Activated CD8-positive, alpha-beta memory T cell treated with anti-CD3 and anti-CD28 coated beads, Interleukin-2, amount 50 U/mL, for 1 hour (primary cell): Measurements from ENCODE around the gene TBC1D23.
"Not testable (repeated sequence)": the region's sequence is repeated elsewhere in the genome, so short reads cannot be mapped to it uniquely, and the experiment has no call there.

Experiments used
- DNase-seq: peaks from one replicate; pipeline ENCODE4 v3.0.0-alpha.2; 2020; ENCODE audit errors: extremely low read depth

The TBC1D23 gene

DNA sequence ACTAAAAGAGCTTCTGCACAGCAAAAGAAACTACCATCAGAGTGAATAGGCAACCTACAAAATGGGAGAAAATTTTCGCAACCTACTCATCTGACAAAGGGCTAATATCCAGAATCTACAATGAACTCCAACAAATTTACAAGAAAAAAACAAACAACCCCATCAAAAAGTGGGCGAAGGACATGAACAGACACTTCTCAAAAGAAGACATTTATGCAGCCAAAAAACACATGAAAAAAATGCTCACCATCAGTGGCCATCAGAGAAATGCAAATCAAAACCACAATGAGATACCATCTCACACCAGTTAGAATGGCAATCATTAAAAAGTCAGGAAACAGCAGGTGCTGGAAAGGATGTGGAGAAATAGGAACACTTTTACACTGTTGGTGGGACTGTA, 91.0 kb downstream of the TBC1D23 start:
- DNase-seq = not testable (repeated sequence)

DNA sequence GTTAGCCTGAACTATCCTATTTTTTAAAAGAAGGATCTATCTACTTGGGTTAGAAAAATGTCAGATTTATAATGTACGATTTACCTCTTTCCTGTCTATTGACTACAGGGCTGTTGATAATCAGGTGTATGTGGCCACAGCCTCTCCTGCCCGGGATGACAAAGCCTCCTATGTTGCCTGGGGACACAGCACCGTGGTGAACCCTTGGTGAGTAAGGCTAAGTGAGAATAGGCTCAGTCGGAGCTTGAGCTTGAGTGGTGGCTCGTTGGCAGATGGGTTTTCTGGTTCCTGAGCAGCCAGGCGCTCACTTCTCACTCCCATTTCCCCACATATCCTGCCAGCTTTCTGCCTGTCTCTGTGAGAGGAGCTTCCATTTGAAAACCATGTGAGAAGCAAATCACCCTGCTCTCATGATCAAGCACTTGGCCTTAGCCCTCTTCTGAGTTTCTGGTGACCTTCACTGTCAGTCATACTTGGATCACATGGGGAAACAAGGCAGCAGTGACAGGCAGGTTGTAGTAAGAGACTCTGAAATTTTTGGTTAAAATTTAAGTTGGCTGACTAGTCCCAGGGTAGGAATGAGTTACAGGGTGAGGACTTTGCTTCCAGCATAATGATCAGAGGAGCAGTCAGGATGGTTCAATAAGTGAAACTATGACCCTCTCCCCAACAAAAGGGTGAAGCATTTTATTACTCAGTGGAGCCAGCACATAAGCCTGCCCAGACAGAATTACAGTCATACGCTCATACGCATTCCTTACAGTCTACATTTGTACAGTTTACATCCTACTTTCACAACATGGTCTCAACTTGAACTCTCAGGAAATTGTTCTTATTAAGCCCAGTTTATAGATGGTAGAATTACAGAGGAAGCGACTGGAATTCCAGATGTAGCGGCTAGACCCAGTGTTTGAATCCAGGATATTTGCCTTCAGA, 91.8 kb downstream of the TBC1D23 start:
- DNase-seq = no peak

DNA sequence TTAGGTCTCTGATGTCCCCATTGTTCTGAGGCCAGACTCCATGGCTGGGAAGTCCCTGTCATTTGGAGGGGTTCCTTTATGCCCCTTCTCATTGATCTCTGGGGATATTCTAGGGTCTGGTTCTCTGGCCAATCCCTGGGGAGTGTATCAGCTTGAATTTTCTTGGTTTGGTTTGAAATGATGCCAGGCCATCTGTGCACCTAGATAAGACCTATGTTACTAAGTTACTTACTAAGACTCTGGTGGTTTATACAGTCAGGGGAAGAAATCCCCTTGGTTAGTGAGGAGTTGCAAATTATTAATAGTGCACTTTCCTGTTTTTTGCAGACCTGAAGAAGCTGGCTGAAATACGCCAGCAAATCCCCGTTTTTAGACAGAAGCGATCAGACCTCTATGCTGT, 94.1 kb downstream of the TBC1D23 start:
- no peak for DNase-seq

DNA sequence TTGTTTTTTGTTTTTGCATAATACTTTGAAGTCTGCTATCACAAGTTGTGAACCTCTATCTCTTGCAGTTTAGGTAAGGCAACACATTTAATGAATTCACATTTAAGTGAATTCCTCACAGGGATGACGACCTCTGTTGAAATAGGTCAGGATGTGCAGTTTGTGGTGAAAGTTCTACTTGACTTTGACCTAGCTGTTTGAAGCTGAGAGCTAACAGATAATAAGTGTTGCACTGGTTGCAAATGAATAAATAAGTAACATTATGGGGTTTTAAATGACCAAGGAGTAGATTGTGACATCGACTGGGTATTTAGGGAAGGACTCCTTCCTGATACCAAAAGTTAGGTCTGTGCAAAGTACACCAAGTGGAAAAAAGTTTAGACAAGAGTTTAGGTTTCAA, 97.6 kb downstream of the TBC1D23 start:
- DNase-seq = no peak

GRCh38 chr3:100359035-100359434, 98.2 kb downstream of the TBC1D23 start:
- no peak for DNase-seq

DNA sequence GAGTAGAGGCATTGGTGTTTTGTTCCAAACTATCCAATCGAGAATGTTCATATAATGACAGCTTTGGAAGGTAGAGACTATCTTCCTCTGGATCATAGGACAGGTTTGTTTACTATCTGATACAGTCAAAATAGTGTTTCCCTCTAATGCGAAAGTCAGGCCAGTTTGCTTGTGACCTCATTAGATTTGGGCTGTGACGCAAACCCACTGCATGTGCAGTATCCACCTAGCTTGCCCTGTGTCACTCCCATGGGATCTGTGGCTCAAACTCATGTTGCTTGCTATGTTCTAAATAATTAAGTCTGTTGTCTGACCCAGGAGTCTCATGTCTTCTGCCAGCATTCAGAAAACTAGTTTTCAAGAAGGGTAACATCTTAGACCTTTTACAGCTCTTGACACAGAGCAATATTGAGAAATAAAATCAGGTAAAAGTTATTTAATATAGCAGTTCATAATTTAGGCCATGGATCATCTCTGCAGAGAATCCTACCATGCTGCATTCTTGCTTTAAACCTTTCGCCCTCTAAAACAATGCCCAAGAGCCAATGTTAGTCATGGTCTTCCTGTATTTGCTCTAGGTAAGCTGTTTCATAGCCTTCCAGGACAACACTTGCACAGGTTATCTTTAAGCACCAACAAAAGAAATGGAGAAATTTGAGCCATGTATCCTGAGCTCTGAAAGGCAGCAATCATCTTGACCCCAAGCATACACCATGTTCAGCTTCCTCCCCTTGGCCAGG, 100.1 kb downstream of the TBC1D23 start:
- DNase-seq = no peak

DNA sequence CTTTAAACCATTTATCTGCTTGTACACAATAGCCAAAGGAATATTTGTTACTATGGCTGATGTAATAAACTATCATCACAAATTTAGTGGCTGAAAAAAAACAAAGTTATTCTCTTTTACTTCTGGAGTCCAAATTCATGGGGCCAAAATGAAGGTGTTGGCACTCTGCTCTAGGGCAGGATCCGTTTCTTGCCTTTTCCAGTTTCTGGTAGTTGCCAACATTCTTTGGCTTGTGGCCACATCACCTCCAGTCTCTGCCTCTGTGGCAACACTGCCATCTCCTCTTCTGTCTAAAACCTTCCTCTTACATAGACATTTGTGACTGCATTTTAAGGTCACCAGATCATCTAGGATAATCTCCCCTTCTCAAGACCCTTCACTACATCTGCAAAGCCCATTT, 101.1 kb downstream of the TBC1D23 start:
- DNase-seq = no peak

DNA sequence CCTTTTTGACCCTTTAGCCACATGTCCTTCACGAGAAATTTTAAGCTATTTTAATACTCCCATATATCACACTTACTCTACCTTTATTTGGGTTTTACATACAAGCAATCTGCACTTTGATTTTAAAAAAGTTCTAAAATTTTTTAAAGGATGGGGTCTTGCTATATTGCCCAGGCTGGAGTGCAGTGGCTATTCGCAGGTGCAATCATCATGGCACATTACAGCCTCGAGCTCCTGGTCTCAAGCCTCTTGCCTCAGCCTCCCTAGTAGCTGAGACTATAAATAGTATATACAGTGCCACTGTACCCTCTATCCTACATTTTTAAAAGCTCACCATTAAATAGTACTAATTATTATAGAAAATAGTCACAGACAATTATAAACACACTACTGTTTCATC, 103.6 kb downstream of the TBC1D23 start:
- no peak for DNase-seq

DNA sequence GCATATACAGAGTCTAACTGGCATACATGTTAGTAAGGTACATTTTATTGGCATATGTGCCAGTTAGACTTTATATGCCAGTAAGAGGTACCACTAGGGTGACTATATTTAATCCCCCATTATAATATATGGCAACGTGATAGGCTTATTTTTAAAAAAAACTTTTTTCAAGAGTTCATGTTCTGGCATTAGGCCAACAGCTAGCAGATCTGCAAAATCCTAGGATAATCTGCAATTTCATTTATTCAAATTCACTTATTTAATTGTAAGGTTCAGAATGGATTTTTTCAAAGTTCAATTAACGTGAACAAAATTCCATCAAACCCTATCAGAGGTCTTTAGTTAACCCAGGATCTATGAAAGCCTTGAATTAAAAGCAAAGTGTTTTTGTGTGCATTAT, 105.6 kb downstream of the TBC1D23 start:
- no peak for DNase-seq

DNA sequence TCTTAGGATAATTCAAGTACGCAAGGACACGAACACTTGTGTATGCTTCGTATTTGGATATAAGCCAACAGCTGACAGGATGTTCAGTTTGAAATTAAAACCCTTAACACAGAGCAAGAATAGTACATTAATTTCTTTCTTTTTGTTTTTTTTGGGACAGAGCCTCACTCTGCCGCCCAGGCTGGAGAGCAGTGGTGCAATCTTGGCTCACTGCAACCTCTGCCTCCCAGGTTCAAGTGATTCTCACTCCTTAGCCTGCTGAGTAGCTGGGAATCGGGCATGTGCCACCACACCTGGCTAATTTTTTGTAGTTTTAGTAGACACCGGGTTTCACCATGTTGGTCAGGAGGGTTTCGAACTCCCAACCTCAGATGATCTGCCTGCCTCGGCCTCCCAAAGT, 107.6 kb downstream of the TBC1D23 start:
- no peak for DNase-seq

GRCh38 chr3:100370756-100371155, 110.0 kb downstream of the TBC1D23 start:
- no peak for DNase-seq

- DNase-seq = no peak
Measured at GRCh38 chr3:100374521-100374920, 113.7 kb downstream of the TBC1D23 start.
